Nephron (organoid): ENCODE measurements around the gene SLC12A8.

Source experiments
- H3K27ac Mint-ChIP-seq, 3 experiments: 2 replicates each; pipeline ENCODE4 v1.8.0; 2020; ENCODE audit warnings: mixed read lengths in 3 of 3, mild to moderate bottlenecking in 2 of 3, moderate library complexity in 1 of 3
- H3K27me3 Mint-ChIP-seq: 2 replicates; pipeline ENCODE4 v1.8.0; 2021; ENCODE audit warnings: low read depth, mild to moderate bottlenecking, moderate library complexity, mixed read lengths
- H3K36me3 Mint-ChIP-seq: 2 replicates; pipeline ENCODE4 v1.8.0; 2020; ENCODE audit warnings: low read depth, mixed read lengths
- H3K4me1 Mint-ChIP-seq: 2 replicates; pipeline ENCODE4 v1.8.0; 2020; ENCODE audit warnings: mixed read lengths
- H3K4me3 Mint-ChIP-seq, 3 experiments: 2 replicates each; pipeline ENCODE4 v1.8.0; 2020; ENCODE audit warnings: mild to moderate bottlenecking in 3 of 3, mixed read lengths in 3 of 3, moderate library complexity in 2 of 3
- H3K9me3 Mint-ChIP-seq: 2 replicates; pipeline ENCODE4 v1.8.0; 2020; ENCODE audit warnings: mixed read lengths
- CTCF ChIP-seq, 3 experiments: fragments of 200-600 bp; sonication (generic); IDR thresholded peaks; one replicate each; pipeline ENCODE4 v1.5.0; 2021; ENCODE audit warnings: antibody characterized with exemption in 3 of 3; ENCODE audit not compliant: unreplicated experiment in 3 of 3

SLC12A8 gene

GRCh38 chr3:125238759-125239158 is 26.2 kb upstream of the SLC12A8 start:
- TF ChIP-seq CTCF (IDR thresholded peaks at IDR 0.05; ENCODE audit: unreplicated experiment in 3 of 3), result no peak
- no peak overlapping the region for H3K4me3 Mint-ChIP-seq

GRCh38 chr3:125236331-125236903 is 23.9 kb upstream of the SLC12A8 start:
- TF ChIP-seq CTCF (IDR thresholded peaks at IDR 0.05; ENCODE audit: unreplicated experiment in 3 of 3), result no peak
- Mint-ChIP-seq H3K36me3 (peaks cover 60% of the 10 kb centered on the region), H3K27me3 (no peaks in the 10 kb centered on the region), H3K27ac (peak overlapping the region in 1 of 3 experiments; percentile 35), H3K4me3 (no peak overlapping the region), H3K9me3 (no peaks in the 10 kb centered on the region), H3K4me1 (no peaks in the 10 kb centered on the region)

More at GRCh38 chr3:125238759-125239158, 26.2 kb upstream of the SLC12A8 start:
- Mint-ChIP-seq H3K36me3 (peaks cover 46% of the 10 kb centered on the region), H3K27me3 (no peaks in the 10 kb centered on the region), H3K9me3 (no peaks in the 10 kb centered on the region), H3K27ac (no peak overlapping the region), H3K4me1 (no peaks in the 10 kb centered on the region)

GRCh38 chr3:125234831-125235230 is 22.3 kb upstream of the SLC12A8 start:
- no peaks in the 10 kb centered on the region for H3K9me3 Mint-ChIP-seq
- H3K36me3 Mint-ChIP-seq, result peaks cover 54% of the 10 kb centered on the region
- H3K4me1 Mint-ChIP-seq, result no peaks in the 10 kb centered on the region
- no peak for TF ChIP-seq CTCF (IDR thresholded peaks at IDR 0.05; ENCODE audit: unreplicated experiment in 3 of 3)
- H3K27ac Mint-ChIP-seq, result no peak overlapping the region
- H3K27me3 Mint-ChIP-seq, result no peaks in the 10 kb centered on the region
- no peak overlapping the region for H3K4me3 Mint-ChIP-seq

GRCh38 chr3:125232401-125232800 is 19.9 kb upstream of the SLC12A8 start:
- H3K4me1 Mint-ChIP-seq, result no peaks in the 10 kb centered on the region
- H3K4me3 Mint-ChIP-seq, result no peak overlapping the region
- no peak overlapping the region for H3K27ac Mint-ChIP-seq
- no peaks in the 10 kb centered on the region for H3K9me3 Mint-ChIP-seq
- TF ChIP-seq CTCF (IDR thresholded peaks at IDR 0.05; ENCODE audit: unreplicated experiment in 3 of 3), result no peak
- H3K36me3 Mint-ChIP-seq, result peaks cover 47% of the 10 kb centered on the region
- no peaks in the 10 kb centered on the region for H3K27me3 Mint-ChIP-seq

GRCh38 chr3:125231895-125232294 is 19.3 kb upstream of the SLC12A8 start:
- Mint-ChIP-seq H3K4me3 (no peak overlapping the region), H3K27me3 (no peaks in the 10 kb centered on the region), H3K27ac (no peak overlapping the region), H3K36me3 (peaks cover 44% of the 10 kb centered on the region), H3K4me1 (no peaks in the 10 kb centered on the region), H3K9me3 (no peaks in the 10 kb centered on the region)
- TF ChIP-seq CTCF (IDR thresholded peaks at IDR 0.05; ENCODE audit: unreplicated experiment in 3 of 3), result no peak

GRCh38 chr3:125229707-125230106 is 17.2 kb upstream of the SLC12A8 start:
- Mint-ChIP-seq H3K4me3 (no peak overlapping the region), H3K36me3 (peaks cover 30% of the 10 kb centered on the region), H3K4me1 (no peaks in the 10 kb centered on the region), H3K27me3 (no peaks in the 10 kb centered on the region), H3K27ac (no peak overlapping the region), H3K9me3 (no peaks in the 10 kb centered on the region)
- TF ChIP-seq CTCF (IDR thresholded peaks at IDR 0.05; ENCODE audit: unreplicated experiment in 3 of 3), result no peak
